Activated naive CD4-positive, alpha-beta T cell treated with anti-CD3 and anti-CD28 coated beads, Interleukin-2, amount 10 ng/mL, durations not matched to agents 5 hours and 36 hours (primary cell): ENCODE results near the gene HSD3B2. TPM values are rescaled to one million over a fixed set of nuclear protein-coding genes. Genes with fewer than 3 reads are reported as not detected.

ENCODE experiments used
- total RNA-seq, 2 experiments: library from RNA; stranded (reverse); gene quantifications; one replicate each; pipeline ENCODE4 v1.2.3, GENCODE V29; 2021

HSD3B2 gene
- total RNA-seq, result not detected

GRCh38 chr1:119414950-119415349 is at the start of gene HSD3B2:
Gene HSD3B2, plus strand, starts transcription at chr1:119415150. Its CDS starts 270 bp downstream, at chr1:119415420.

GRCh38 chr1:119368554-119368953 is 46.4 kb upstream of the HSD3B2 start, which contains the start of gene HAO2:
Gene HAO2, plus strand, starts transcription at chr1:119368785. Its CDS starts 12,301 bp downstream, at chr1:119381086.

Other genes starting within 250 kb of the HSD3B2 start
- not detected for gene HAO2, start 46.4 kb upstream of the HSD3B2 start, total RNA-seq
- not detected for gene HSD3B1, start 92.1 kb downstream of the HSD3B2 start, total RNA-seq
- gene ZNF697, start 233.1 kb downstream of the HSD3B2 start, total RNA-seq, result under 1 TPM; 0.15 to 0.17 TPM